Activated CD4-positive, alpha-beta T cell treated with anti-CD3 and anti-CD28 coated beads for 24 hours (primary cell): ENCODE results near the gene NSUN6.
A peak's percentile ranks its signal among the peaks of the same experiment; 100 is the strongest.
"Not testable (repeated sequence)": the region's sequence is repeated elsewhere in the genome, so short reads cannot be mapped to it uniquely, and the experiment has no call there.

Experiments used
- DNase-seq, 2 donors: peaks; one replicate each; pipeline ENCODE4 v3.0.0-alpha.2; 2020; ENCODE audit warnings: low read depth in 2 of 2

Gene NSUN6

GRCh38 chr10:18659819-18660535 lies 8.6 kb upstream of the NSUN6 start:
- no peak for DNase-seq

DNA sequence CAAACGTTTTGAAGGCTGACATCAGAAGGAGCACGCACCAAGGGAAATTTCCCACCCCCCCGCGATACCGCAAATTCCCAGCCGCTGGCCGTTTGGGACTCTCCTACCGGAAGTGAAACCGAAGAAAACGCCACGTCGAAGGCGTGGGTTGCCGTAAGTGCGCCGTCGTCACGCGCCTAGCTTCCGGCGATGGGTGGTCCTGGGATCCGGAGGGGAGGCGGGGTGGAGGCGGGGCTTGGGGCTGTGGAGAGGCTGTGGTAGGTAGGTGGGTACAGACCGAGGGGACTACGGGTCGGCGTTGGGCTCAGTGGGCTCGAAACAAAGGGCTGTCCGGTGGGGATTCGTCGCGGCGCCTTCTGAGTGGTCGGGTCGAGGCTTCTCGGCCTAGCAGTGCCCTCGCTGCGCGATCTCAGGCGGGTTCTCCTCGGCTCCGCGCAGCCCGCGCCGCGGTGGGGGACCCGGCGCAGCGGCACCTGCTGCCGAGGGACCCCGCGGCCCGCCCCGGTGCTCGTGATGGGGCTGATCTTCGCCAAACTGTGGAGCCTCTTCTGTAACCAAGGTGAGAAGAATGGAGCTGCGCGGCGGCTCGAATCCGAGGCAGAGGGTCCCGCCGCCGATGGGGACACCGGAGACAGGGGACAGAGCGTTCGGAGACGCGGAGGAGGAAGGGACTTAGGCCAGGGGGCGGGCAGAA lies 7.9 kb upstream of the NSUN6 start, which contains the start of gene ARL5B:
ARL5B (plus strand) TSS at position 307 of the 694 bp plus-strand sequence; CDS start at position 514, 207 bp downstream.
- peak; percentile 92 to 94 for DNase-seq

GRCh38 chr10:18658271-18659124 lies 7.1 kb upstream of the NSUN6 start:
- no peak for DNase-seq

GRCh38 chr10:18656724-18657123 lies 5.3 kb upstream of the NSUN6 start:
- DNase-seq = no peak

DNA sequence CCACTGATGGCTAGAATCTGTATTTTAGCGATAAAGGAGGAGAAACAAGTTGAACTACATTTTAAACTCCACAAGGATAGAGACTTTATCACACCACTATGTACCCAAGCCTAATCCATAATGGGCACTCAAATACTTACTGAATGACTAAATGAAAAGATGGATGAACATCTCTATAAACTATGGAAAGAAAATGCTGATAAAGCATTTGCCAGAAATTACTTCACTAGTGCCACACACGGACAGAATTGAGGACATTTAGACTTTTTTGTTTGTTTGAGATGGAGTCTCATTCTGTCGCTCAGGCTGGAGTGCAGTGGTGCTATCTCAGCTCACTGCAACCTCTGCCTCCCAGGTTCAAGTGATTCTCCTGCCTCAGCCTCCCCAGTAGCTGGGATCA lies 1.7 kb upstream of the NSUN6 start:
- no peak for DNase-seq

DNA sequence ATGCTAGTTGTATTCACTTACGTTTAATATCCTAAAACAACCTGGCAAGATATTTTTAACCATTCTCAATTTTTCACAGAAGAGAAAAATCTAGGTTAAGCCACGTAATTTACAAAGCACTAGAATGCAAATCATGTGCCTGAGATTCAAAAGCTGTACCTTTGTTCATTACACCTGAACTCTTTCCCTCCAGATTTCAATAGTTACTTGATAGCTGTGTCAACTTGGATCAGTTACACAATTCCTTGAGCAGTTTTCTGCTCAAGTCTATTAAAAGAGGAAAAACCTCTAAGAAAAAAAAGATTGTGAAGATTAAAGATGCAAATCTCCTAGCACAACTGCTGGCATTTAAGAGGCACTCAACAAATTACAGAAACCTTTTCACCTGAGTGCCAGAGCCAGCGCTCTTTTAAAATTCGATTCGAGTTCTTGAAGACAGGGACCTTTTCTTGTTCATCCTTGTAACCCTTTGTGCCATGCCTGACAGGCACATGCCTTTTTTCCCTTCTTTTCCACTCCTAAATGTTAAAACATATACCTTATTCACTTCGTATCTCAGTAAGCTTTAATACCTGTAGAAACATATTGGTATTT lies 886 bp downstream of the NSUN6 start:
- no peak for DNase-seq

- DNase-seq = no peak
Observed at GRCh38 chr10:18649364-18649959, 1.9 kb downstream of the NSUN6 start.

GRCh38 chr10:18647945-18648344 lies 3.4 kb downstream of the NSUN6 start:
- DNase-seq = no peak

- DNase-seq = no peak
Observed at GRCh38 chr10:18647151-18647550, 4.2 kb downstream of the NSUN6 start.

- not testable (repeated sequence) for DNase-seq
Observed at GRCh38 chr10:18639719-18640118, 11.7 kb downstream of the NSUN6 start.

DNA sequence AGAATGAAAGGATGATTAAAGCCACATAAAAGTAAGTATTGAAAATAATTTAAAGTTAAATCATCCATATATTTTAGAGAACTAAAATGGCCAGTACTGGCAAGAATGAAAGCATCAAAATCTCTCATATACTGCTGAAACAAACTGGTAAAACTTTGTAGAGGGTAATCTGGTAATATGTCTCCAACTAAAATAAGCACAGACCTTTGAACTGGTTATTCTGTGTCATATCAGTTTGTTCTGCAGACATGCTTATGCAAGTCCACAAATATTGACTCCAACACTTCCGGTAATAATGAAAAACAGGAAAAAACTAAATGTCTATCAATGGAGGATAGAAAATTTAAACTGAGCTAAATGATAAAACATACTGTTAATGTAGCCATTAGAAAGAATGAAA lies 14.0 kb downstream of the NSUN6 start:
- DNase-seq = not testable (repeated sequence)

GRCh38 chr10:18635995-18636394 lies 15.4 kb downstream of the NSUN6 start:
- no peak for DNase-seq

DNA sequence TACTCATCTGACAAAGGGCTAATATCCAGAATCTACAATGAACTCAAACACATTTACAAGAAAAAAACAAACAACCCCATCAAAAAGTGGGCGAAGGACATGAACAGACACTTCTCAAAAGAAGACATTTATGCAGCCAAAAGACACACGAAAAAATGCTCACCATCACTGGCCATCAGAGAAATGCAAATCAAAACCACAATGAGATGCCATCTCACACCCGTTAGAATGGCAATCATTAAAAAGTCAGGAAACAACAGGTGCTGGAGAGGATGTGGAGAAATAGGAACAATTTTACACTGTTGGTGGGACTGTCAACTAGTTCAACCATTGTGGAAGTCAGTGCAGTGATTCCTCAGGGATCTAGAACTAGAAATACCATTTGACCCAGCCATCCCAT lies 18.9 kb downstream of the NSUN6 start:
- DNase-seq = not testable (repeated sequence)

GRCh38 chr10:18627452-18628018 lies 23.9 kb downstream of the NSUN6 start:
- DNase-seq = peak; percentile 38 to 45

GRCh38 chr10:18625886-18626285 lies 25.5 kb downstream of the NSUN6 start:
- no peak for DNase-seq

DNA sequence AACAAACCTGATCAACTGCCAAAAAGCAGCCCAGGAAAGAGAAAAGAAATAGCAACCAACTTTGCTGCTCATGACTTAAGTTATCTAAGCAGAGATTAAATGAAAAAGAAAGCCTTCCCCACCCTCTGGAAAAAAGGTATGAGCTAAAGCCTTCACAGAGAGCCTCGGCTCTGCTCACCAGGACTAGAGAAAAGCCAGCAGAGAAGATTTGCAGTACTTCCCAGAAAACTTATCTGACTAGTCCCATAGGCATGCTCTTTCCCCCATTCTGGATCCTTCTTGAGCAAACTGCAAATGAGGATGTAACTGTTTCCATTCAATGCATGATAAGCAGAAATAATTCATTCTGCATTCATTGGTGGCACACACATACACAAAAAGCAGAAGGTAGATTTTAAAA lies 27.7 kb downstream of the NSUN6 start:
- not testable (repeated sequence) for DNase-seq

DNA sequence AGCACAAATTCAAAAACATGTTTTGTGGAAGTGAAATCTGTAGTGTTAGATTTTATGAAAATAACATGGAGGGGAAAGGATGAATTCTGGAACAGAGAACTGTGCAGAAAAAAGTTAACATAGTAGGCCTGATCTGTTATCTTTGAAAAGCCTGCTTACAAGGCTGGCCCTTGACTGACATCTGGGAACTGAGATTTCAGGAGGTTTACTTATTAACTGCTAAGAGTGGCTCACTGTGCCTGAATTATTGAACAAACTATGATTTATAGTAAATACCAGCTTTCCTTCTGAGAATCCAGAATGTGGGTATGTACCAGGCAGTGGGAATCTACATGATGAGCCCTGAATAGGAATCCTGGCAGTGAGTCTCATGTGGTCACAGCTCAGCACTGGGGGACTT lies 30.5 kb downstream of the NSUN6 start:
- DNase-seq = no peak

- no peak for DNase-seq
Observed at GRCh38 chr10:18619016-18619415, 32.4 kb downstream of the NSUN6 start.

- DNase-seq = no peak
Observed at GRCh38 chr10:18616337-18616736, 35.0 kb downstream of the NSUN6 start.

- no peak for DNase-seq
Observed at GRCh38 chr10:18615618-18616017, 35.8 kb downstream of the NSUN6 start.

GRCh38 chr10:18611168-18611567 lies 40.2 kb downstream of the NSUN6 start:
- no peak for DNase-seq
